ENCODE measurements around the gene BIN1.

Gene BIN1

GRCh38 chr2:127102521-127103242 is 4.3 kb downstream of the BIN1 start:
- no peak overlapping the region for H3K4me3 ChIP-seq
- TF ChIP-seq CTCF (IDR thresholded peaks at IDR 0.05) = no peak
- intact Hi-C loops (cut with DNase I; ENCODE audit: low total_unique reads) = no loop called here
- H3K27me3 ChIP-seq = no peaks in the 10 kb centered on the region
- peaks cover 0 to 25% (median 12%) of the 10 kb centered on the region in 4 donors for H3K4me1 ChIP-seq
- H3K36me3 ChIP-seq = no peaks in the 10 kb centered on the region
- peak; percentile 15 to 56 for DNase-seq
- no peak overlapping the region for H3K27ac ChIP-seq
- H3K9me3 ChIP-seq = no peaks in the 10 kb centered on the region

- H3K36me3 ChIP-seq = no peaks in the 10 kb centered on the region
- H3K4me3 ChIP-seq = no peak overlapping the region
- H3K27me3 ChIP-seq = no peaks in the 10 kb centered on the region
- no peaks in the 10 kb centered on the region for H3K9me3 ChIP-seq
- intact Hi-C loops (cut with DNase I; ENCODE audit: low total_unique reads) = no loop called here
- H3K4me1 ChIP-seq = peaks cover 0 to 25% (median 13%) of the 10 kb centered on the region in 4 donors
- H3K27ac ChIP-seq = no peak overlapping the region
- peak in 1 of 2 donors; percentile 15 for DNase-seq
- no peak for TF ChIP-seq CTCF (IDR thresholded peaks at IDR 0.05)
Measured at GRCh38 chr2:127101756-127102477, 5.0 kb downstream of the BIN1 start.

GRCh38 chr2:127101048-127101611 is 5.8 kb downstream of the BIN1 start:
- H3K9me3 ChIP-seq = no peaks in the 10 kb centered on the region
- H3K36me3 ChIP-seq = no peaks in the 10 kb centered on the region
- H3K27me3 ChIP-seq = no peaks in the 10 kb centered on the region
- no peak for TF ChIP-seq CTCF (IDR thresholded peaks at IDR 0.05)
- H3K4me1 ChIP-seq = peaks cover 0 to 27% (median 16%) of the 10 kb centered on the region in 4 donors
- no peak overlapping the region for H3K27ac ChIP-seq
- no peak overlapping the region for H3K4me3 ChIP-seq
- DNase-seq = peak in 1 of 2 donors; percentile 31
- intact Hi-C loops (cut with DNase I; ENCODE audit: low total_unique reads) = no loop called here

- Histone ChIP-seq H3K27ac (no peak overlapping the region), H3K36me3 (no peaks in the 10 kb centered on the region), H3K4me1 (peaks cover 0 to 22% (median 13%) of the 10 kb centered on the region in 4 donors), H3K4me3 (no peak overlapping the region), H3K27me3 (no peaks in the 10 kb centered on the region), H3K9me3 (no peaks in the 10 kb centered on the region)
- no peak for DNase-seq
- intact Hi-C loops (cut with DNase I; ENCODE audit: low total_unique reads) = no loop called here
- TF ChIP-seq CTCF (IDR thresholded peaks at IDR 0.05) = no peak
Measured at GRCh38 chr2:127100251-127101047, 6.5 kb downstream of the BIN1 start.

- H3K4me1 ChIP-seq = peaks cover 0 to 27% (median 22%) of the 10 kb centered on the region in 4 donors
- no peak overlapping the region for H3K27ac ChIP-seq
- no peak overlapping the region for H3K4me3 ChIP-seq
- no peaks in the 10 kb centered on the region for H3K36me3 ChIP-seq
- intact Hi-C loops (cut with DNase I; ENCODE audit: low total_unique reads) = no loop called here
- no peak for DNase-seq
- no peak for TF ChIP-seq CTCF (IDR thresholded peaks at IDR 0.05)
- H3K27me3 ChIP-seq = no peaks in the 10 kb centered on the region
- H3K9me3 ChIP-seq = no peaks in the 10 kb centered on the region
Measured at GRCh38 chr2:127098711-127099110, 8.2 kb downstream of the BIN1 start.
